K562 treated with DMSO at 1 percent for 48 hours (cell line): ENCODE measurements around the gene SCP2. TPM values are rescaled to one million over a fixed set of nuclear protein-coding genes. Genes with fewer than 3 reads are reported as not detected.

ENCODE experiments used
- total RNA-seq: library from RNA; unstranded; fragments of 300-600 nt; gene quantifications from 2 replicates; pipeline ENCODE4 v1.2.3, GENCODE V29; 2022; ENCODE audit warnings: low replicate concordance; ENCODE audit errors: extremely low read depth

Gene SCP2
- not detected in 2 replicates for total RNA-seq

DNA sequence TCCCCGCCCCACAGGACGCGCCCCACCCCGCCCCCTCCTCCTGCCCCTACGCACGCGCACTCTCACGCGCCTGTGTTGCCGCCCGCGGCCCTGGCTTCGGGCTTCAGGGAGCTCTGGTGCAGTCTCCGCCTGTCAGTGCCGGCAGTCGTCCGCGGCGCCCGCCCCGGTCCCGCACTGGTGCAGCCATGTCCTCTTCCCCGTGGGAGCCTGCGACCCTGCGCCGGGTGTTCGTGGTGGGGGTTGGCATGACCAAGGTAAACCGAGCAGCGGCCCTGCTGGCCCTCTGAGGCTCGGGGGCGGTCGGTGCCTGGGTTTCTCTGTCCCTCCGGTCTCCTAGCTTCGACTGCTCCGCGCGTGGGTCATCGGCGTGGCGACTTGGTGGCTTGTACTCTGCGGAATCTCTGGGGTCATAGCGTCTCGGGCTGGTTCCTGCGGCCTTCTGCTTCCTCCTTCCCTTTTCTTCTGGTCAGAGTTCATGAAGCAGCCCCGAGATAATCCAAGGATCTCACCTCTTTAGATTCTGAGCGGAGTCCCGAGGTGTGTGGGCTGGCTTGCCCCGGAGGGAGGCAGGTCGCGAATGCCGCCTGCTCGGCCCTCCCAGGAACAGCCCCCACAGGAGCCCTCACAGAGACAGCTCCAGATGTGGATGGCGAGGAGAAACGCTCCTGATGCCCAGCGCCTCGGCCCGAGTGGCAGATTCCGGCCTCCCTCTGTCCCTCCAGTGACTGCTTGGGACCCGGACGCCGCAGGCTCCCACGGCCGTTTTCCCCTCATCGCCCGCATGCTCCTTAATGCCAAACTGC lies at the start of gene SCP2:
TSS of gene SCP2 (plus strand) at position 65 of the 803 bp plus-strand sequence. CDS start at position 186, 121 bp downstream.

GRCh38 chr1:53061859-53062707 lies 135.0 kb downstream of the SCP2 start, which contains the start of gene PODN:
Gene PODN (plus strand): TSS chr1:53062213. CDS start chr1:53069856, 7,643 bp downstream.

Other genes starting within 250 kb of the SCP2 start
- gene COA7, start 228.9 kb upstream of the SCP2 start, total RNA-seq: not detected in 2 replicates
- gene ZYG11B, start 200.8 kb upstream of the SCP2 start, total RNA-seq: not detected in 2 replicates
- gene ZYG11A, start 84.5 kb upstream of the SCP2 start, total RNA-seq: not detected in 2 replicates
- gene ECHDC2, start 5.5 kb upstream of the SCP2 start, total RNA-seq: not detected in 2 replicates
- gene PODN, start 134.9 kb downstream of the SCP2 start, total RNA-seq: not detected in 2 replicates
- gene SLC1A7, start 215.4 kb downstream of the SCP2 start, total RNA-seq: not detected in 2 replicates